Right lobe of liver (tissue), 4 donors: ENCODE measurements around the gene CHRNB1.

Experiments
- CTCF ChIP-seq, 4 donors: fragments of 200-600 bp in 3 of 4; fragments of 450-650 bp in 1 of 4; IDR thresholded peaks; one replicate each; pipeline versions ENCODE4 v1.5.1 to v1.8.0; 2016 to 2022; ENCODE audit warnings: antibody characterized with exemption in 4 of 4, mild to moderate bottlenecking in 2 of 4
- POLR2A ChIP-seq: fragments of 450-650 bp; IDR thresholded peaks from one replicate; pipeline ENCODE4 v1.6.1; 2017; ENCODE audit warnings: antibody characterized with exemption, mild to moderate bottlenecking
- donor health status: DM: no; HTN: no; CAD: no.
- donor health status: DM: no; HTN: no; CAD: no.
- donor health status: DM: no; HTN: yes; CAD: no.

- TF ChIP-seq CTCF (IDR thresholded peaks at IDR 0.05) (no peak), POLR2A (no peak)
Observed at GRCh38 chr17:7403043-7403726, 41.7 kb upstream of the CHRNB1 start.
